K562 (cell line): Measurements from ENCODE around the gene DENND1A. TPM values are rescaled to one million over a fixed set of nuclear protein-coding genes. Genes with fewer than 3 reads are reported as not detected.

Experiments used
- ATAC-seq: fragments of 200-7000 bp; cut with Tn5 transposase; 3 replicates; pipeline ENCODE4 v1.9.1; 2020; ENCODE audit warnings: moderate library complexity
- BruUV-seq: library from RNA; stranded (reverse); fragments of 400-500 nt; replicated peaks from 2 replicates; lab custom pipeline; 2021; lab: Mats Ljungman, UMichigan
- CTCF ChIA-PET: fragments of 300-600 bp; formaldehyde crosslinking; extraction: SDS; loops from one replicate; lab custom pipeline; 2021; ENCODE audit warnings: low intra/inter-chr PET ratio; lab: Yijun Ruan, JAX
- POLR2A ChIA-PET: fragments of 300-600, 350-650 bp; sonication (Branson Sonifier 250); formaldehyde crosslinking; extraction: SDS; loops from one replicate; lab custom pipeline; 2021; ENCODE audit warnings: antibody characterized with exemption, inconsistent platforms; lab: Yijun Ruan, JAX
- DNase-seq, 4 experiments: peaks; one replicate each; pipeline versions ENCODE4 v3.0.0 to v3.0.0-alpha.2; 2011 to 2018; ENCODE audit warnings: low spot score in 3 of 4, mixed read lengths in 3 of 4; ENCODE audit errors: extremely low read depth in 1 of 4
- FAIRE-seq: peaks from 2 replicates; lab custom pipeline; 2011; peaks lifted over from hg19 to GRCh38; lab: Jason Lieb, UNC
- H2AFZ ChIP-seq: 2 replicates; pipeline ENCODE4 v1.6.0; 2011; ENCODE audit warnings: low read depth, low read length, control low read depth, inconsistent platforms
- H3K27ac ChIP-seq: fragments of 200-600 bp; 3 replicates; pipeline ENCODE4 v1.8.0; 2011; ENCODE audit warnings: low read depth, mild to moderate bottlenecking, control low read depth, inconsistent platforms, low read length, moderate library complexity, mixed read lengths; ENCODE audit errors: extremely low read depth
- H3K27me3 ChIP-seq, 2 experiments: fragments of 300-600 bp in 1 of 2; 2 replicates in 1 of 2; 3 replicates in 1 of 2; pipeline versions ENCODE4 v1.6.0 to v1.8.0; 2011; ENCODE audit warnings: inconsistent platforms in 2 of 2, low read length in 2 of 2, mild to moderate bottlenecking in 1 of 2, mixed read lengths in 1 of 2, moderate library complexity in 1 of 2; ENCODE audit not compliant: control insufficient read depth in 2 of 2, insufficient read depth in 2 of 2
- H3K36me3 ChIP-seq: fragments of 300-600 bp; 3 replicates; pipeline ENCODE4 v1.8.0; 2011; ENCODE audit warnings: mild to moderate bottlenecking, low read length, inconsistent platforms; ENCODE audit not compliant: control insufficient read depth, insufficient read depth
- H3K4me1 ChIP-seq, 2 experiments: fragments of 200-600 bp in 1 of 2; replicated peaks in 1 of 2; 2 replicates in 1 of 2; 3 replicates in 1 of 2; pipeline versions ENCODE4 v1.5.1 to v1.8.0; 2011; ENCODE audit warnings: inconsistent platforms in 2 of 2, low read length in 2 of 2, mild to moderate bottlenecking in 1 of 2, mixed read lengths in 1 of 2, moderate library complexity in 1 of 2; ENCODE audit not compliant: control insufficient read depth in 2 of 2, insufficient read depth in 2 of 2
- H3K4me2 ChIP-seq: 2 replicates; pipeline ENCODE4 v1.6.1; 2011; ENCODE audit warnings: low read length, control low read depth, inconsistent platforms, mixed read lengths; ENCODE audit not compliant: insufficient read depth
- H3K4me3 ChIP-seq: fragments of 200-600 bp; sonication (generic), shearing (Covaris generic); 2 replicates; pipeline ENCODE4 v1.5.1; 2016; ENCODE audit warnings: control low read depth, inconsistent platforms
- H3K79me2 ChIP-seq: fragments of 200-600 bp; 3 replicates; pipeline ENCODE4 v1.8.0; 2011; ENCODE audit warnings: low read length, inconsistent platforms; ENCODE audit not compliant: control insufficient read depth, insufficient read depth
- H3K9ac ChIP-seq, 2 experiments: 2 replicates each; pipeline versions ENCODE4 v1.6.0 to v1.6.1; 2011; ENCODE audit warnings: low read depth in 2 of 2, low read length in 2 of 2, control low read depth in 1 of 2, inconsistent platforms in 1 of 2, mild to moderate bottlenecking in 1 of 2, mixed read lengths in 1 of 2; ENCODE audit not compliant: insufficient read depth in 1 of 2
- H3K9me1 ChIP-seq: one replicate; pipeline ENCODE4 v1.6.0; 2011; ENCODE audit warnings: inconsistent platforms, mild to moderate bottlenecking, low read length, moderate library complexity; ENCODE audit not compliant: control insufficient read depth, insufficient read depth
- H3K9me3 ChIP-seq: replicated peaks from 2 replicates; pipeline ENCODE4 v1.5.1; 2011; ENCODE audit warnings: low read depth, low read length, inconsistent platforms; ENCODE audit not compliant: control insufficient read depth, insufficient read depth
- H4K20me1 ChIP-seq: replicated peaks from 2 replicates; pipeline ENCODE4 v1.6.1; 2011; ENCODE audit warnings: low read length, inconsistent platforms, mixed read lengths; ENCODE audit not compliant: control insufficient read depth, insufficient read depth
- NFRKB ChIP-seq: fragments of 450-650 bp; IDR thresholded peaks from 2 replicates; pipeline ENCODE4 v1.6.1; 2016; ENCODE audit warnings: low read depth
- NFYB ChIP-seq: IDR thresholded peaks from 2 replicates; pipeline ENCODE4 v1.6.1; 2011; ENCODE audit warnings: mild to moderate bottlenecking, moderate library complexity; ENCODE audit not compliant: insufficient read length; ENCODE audit errors: extremely low read depth
- RBM17 ChIP-seq: fragments of 200-400 bp; formaldehyde crosslinking; IDR thresholded peaks from 2 replicates; pipeline ENCODE4 v1.6.1; 2017; ENCODE audit warnings: low read depth, mild to moderate bottlenecking, low read length, borderline replicate concordance
- WGBS: fragments of 100-300 bp; shearing (Covaris generic); methylation state at CpG from one replicate; pipeline ENCODE4 v1.1.6; 2016; ENCODE audit warnings: low coverage, mixed read lengths; ENCODE audit not compliant: insufficient coverage; ENCODE audit errors: missing lambda C conversion rate; 5-methylcytosine and 5-hydroxymethylcytosine counted together
- in situ Hi-C: fragments of 300-500 bp; cut with MboI; formaldehyde crosslinking; loops from 4 replicates; pipeline ENCODE4 v1.15.0; 2018; ENCODE audit warnings: inconsistent platforms, mixed read lengths
- intact Hi-C: fragments of 100-400 bp; cut with micrococcal nuclease; formaldehyde crosslinking; loops from 2 replicates; pipeline ENCODE4 v1.14.2; 2022
- polyA plus RNA-seq, 8 experiments: library from polyadenylated mRNA; depleted of rRNA in 4 of 8; stranded (reverse) in 5 of 8; unstranded in 3 of 8; fragments of >200 nt; fragmentation: Nextera tagmentation in 2 of 8; fragmentation: Illumina TruSeq in 1 of 8; extraction: Ambion mirVana in 2 of 8; extraction: Trizol in 1 of 8; gene quantifications; 2 replicates each; pipeline versions ENCODE4 v1.2.1 to v1.2.3, GENCODE V29; 2011 to 2014; ENCODE audit warnings: inconsistent platforms in 1 of 8, missing spikeins in 1 of 8
- total RNA-seq, 7 experiments: library from RNA; depleted of rRNA in 6 of 7; stranded (reverse); fragments of >200 nt in 6 of 7; fragmentation: Illumina TruSeq in 2 of 7; extraction: Trizol in 2 of 7; gene quantifications; 2 replicates each; pipeline versions ENCODE4 v1.2.1 to v1.2.3, GENCODE V29; 2011 to 2021; ENCODE audit warnings: low replicate concordance in 1 of 7
- TF ChIP-seq, protein P1 (sequence below): fragments of 250-450 bp; sonication (Bioruptor Pico); IDR thresholded peaks from 2 replicates; pipeline ENCODE4 v1.8.0; 2022; ENCODE audit warnings: moderate library complexity, mild to moderate bottlenecking, inconsistent platforms

Gene DENND1A
- total and polyA plus RNA-seq, 9 of the 15 experiments (the other 6 are each of a cell fraction or from before 2014, with no cell fraction given), result 7.6 to 29.5 (median 15.7) TPM

GRCh38 chr9:123450098-123450770, 479.7 kb downstream of the DENND1A start (continued):
- no peak for TF ChIP-seq RBM17
- TF ChIP-seq NFRKB, result no peak
- TF ChIP-seq, all 486 proteins: peak for 0

- no peak overlapping the region for H3K27ac ChIP-seq
- peak; percentile 22 for TF ChIP-seq NFYB
- TF ChIP-seq, protein P1, sequence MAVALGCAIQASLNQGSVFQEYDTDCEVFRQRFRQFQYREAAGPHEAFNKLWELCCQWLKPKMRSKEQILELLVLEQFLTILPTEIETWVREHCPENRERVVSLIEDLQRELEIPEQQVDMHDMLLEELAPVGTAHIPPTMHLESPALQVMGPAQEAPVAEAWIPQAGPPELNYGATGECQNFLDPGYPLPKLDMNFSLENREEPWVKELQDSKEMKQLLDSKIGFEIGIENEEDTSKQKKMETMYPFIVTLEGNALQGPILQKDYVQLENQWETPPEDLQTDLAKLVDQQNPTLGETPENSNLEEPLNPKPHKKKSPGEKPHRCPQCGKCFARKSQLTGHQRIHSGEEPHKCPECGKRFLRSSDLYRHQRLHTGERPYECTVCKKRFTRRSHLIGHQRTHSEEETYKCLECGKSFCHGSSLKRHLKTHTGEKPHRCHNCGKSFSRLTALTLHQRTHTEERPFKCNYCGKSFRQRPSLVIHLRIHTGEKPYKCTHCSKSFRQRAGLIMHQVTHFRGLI, result no peak
- TF ChIP-seq, all 486 proteins: peak for 1
- Histone ChIP-seq H2AFZ (no peak overlapping the region), H3K4me2 (no peak overlapping the region), H3K9ac (no peak overlapping the region), H3K4me3 (no peak overlapping the region), H4K20me1 (peaks cover 3% of the 10 kb centered on the region; the same call in 1 of the 2 replicates), H3K4me1 (peaks cover 4 to 9% of the 10 kb centered on the region in 2 experiments; a peak in 4 of 5 replicates), H3K36me3 (no peaks in the 10 kb centered on the region), H3K27me3 (no peaks in the 10 kb centered on the region), H3K9me3 (no peaks in the 10 kb centered on the region), H3K79me2 (no peaks in the 10 kb centered on the region), H3K9me1 (no peaks in the 10 kb centered on the region)
- CTCF ChIA-PET, result no interaction called here
- intact Hi-C loops, result no loop called here
- no peak for DNase-seq
- POLR2A ChIA-PET, result interaction anchor here (0.6 to 2.7 kb wide), 6 partner anchors 11 to 588 kb away, joined by 3 to 9 read pairs (median 3); no protein-coding TSS in a partner anchor
- BruUV-seq, result no TSS peak
- no peak for FAIRE-seq
- WGBS, result 69% methylated on average over 9 of the region's 9 CpGs
- in situ Hi-C loops, result no loop called here
- ATAC-seq, result no peak
Measured at GRCh38 chr9:123447934-123448646, 481.8 kb downstream of the DENND1A start.
